Activated CD4-positive, alpha-beta T cell treated with anti-CD3 and anti-CD28 coated beads, Interleukin-2, amount 50 U/mL, for 48 hours (primary cell): Measurements from ENCODE around the gene SNX32.
"Not testable (repeated sequence)": the region's sequence is repeated elsewhere in the genome, so short reads cannot be mapped to it uniquely, and the experiment has no call there.

Experiments
- DNase-seq, 2 experiments: peaks; one replicate each; pipeline ENCODE4 v3.0.0-alpha.2; 2020

Gene SNX32

DNA sequence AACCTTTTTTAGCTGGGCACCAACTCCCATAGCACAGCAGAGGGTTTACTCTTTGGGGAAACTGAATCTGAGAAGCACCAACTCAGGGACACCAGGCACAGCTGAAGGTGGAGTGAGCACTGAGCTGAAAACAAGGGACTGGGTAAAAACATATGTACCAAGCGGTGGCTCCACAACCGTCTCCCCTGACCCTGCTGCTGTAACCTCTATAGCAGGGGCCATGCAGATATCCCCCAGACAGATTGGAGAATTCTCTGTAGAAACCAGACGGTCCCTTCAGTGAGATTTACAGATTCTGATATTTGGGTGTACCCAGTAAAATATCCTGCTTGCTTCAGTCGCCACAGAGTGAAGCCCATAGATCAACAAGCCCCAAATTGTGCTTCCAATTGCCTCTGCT is 4.3 kb upstream of the SNX32 start:
- no peak for DNase-seq

- not testable (repeated sequence) for DNase-seq
Measured at GRCh38 chr11:65832231-65832630, 1.5 kb upstream of the SNX32 start.

DNA sequence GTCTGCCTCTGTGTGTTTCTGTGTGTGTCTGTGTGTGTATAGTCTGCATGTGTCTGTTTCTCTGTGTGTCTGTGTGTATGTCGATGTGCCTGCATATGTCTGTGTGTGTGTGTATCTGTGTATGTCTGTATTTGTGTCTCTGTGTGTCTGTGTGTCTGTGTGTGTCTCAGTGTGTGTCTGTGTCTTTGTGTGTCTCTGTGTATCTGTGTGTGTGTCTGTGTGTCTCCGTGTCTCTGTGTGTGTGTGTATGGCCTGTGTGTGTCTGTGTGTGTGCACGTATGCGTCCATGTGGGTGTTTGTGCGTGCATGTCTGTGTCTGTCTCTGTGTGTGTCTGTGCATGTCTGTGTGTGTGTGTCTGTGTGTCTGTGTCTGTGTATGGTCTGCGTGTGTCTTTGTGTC is 439 bp downstream of the SNX32 start:
- DNase-seq: no peak

GRCh38 chr11:65842144-65842543 is 8.4 kb downstream of the SNX32 start:
- no peak for DNase-seq

DNA sequence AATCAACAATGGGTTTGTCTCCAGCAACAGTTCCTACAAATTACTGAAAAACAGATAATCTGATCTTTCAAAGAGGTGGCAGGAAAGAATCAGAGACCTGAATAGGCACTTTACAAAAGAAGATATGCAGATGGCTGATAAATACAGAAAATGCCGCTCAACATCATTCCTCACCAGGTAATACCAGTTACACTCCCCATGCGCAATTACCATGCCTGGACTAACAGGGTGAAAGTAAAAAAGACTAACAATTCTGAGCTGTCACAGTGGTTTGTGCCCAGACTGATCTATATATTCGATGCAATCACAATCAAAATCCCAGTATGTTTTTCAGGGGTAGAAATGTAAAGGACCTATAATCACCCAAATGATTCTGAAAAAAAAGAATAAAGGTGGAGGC is 10.0 kb downstream of the SNX32 start:
- no peak for DNase-seq

DNA sequence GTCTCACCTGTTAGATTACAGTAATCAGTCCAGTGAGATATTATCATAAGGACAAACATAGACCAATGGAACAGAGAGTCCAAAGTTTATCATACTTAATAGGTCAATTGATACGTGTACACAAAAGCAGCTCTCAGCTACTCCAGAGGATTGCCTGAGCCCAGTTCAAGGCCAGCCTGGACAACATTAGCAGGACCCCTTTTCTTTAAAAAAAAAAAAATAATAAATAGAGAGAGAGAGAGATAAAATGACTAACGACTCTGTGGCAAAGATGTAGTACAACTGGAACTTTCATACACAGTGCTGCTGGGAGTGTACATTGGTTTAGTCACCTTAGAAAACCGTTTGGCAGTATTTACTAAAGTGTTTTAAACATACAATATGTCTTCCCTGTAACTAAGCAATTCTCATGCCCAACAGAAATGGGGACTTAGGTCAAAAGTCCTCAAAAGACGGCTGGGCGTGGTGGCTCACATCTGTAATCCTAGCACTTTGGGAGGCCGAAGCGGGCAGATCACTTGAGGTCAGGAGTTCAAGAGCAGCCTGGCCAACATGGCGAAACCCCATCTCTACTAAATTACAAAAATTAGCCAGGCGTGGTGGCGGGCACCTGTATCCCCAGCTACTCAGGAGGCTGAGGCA is 10.6 kb downstream of the SNX32 start:
- no peak for DNase-seq

GRCh38 chr11:65847746-65848145 is 14.0 kb downstream of the SNX32 start:
- DNase-seq: no peak

DNA sequence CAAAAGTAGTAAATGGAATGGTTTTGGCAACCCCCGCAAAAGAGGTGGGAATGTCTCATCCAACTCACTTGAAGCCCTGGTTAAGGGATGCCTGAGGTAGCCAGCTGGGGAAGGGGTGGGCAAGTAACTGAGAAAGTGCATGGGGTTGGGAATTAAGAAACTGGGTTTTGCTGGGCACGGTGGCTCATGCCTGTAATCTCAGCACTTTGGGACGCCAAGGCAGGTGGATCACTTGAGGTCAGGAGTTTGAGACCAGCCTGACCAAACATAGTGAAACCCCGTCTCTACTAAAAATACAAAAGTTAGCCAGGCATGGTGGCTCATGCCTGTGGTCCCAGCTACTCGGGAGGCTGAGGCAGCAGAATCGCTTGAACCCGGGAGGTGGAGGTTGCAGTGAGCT is 14.9 kb downstream of the SNX32 start:
- not testable (repeated sequence) for DNase-seq

DNA sequence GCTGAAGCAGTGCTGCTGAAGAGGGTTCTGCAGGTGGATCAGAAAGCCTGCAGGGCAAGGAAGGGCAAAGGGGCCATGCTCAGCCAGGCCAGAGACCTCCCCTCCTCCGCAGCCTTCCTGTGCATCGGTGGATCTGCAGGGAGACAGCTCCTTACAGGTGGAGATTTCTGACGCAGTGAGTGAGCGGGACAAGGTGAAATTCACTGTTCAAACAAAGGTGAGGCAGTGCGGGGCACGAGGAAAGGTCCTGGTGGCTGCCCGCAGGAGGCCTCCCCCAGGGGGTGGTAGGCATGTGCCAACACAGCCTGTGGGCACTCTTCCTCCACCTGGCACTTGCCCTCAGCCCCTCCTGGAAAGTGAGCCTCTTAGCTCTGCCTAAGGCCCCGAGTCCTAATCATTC is 15.6 kb downstream of the SNX32 start:
- DNase-seq: no peak

DNA sequence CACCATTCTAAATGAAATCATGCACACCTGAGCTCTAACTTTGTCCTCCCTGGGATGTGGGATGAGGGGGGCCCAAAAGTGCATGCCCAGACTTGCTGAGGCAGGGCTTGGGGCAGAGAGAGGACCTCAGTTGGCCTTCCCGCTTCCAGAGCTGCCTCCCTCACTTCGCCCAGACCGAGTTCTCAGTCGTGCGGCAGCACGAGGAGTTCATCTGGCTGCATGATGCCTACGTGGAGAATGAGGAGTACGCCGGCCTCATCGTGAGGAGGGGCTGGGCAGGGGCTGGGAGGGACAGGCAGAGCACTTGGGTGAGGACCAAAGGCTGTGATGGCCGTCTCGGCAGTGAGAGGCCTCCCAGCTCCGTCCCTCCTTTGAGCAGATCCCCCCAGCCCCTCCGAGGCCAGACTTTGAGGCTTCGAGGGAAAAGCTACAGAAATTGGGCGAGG is 16.0 kb downstream of the SNX32 start:
- DNase-seq: no peak

DNA sequence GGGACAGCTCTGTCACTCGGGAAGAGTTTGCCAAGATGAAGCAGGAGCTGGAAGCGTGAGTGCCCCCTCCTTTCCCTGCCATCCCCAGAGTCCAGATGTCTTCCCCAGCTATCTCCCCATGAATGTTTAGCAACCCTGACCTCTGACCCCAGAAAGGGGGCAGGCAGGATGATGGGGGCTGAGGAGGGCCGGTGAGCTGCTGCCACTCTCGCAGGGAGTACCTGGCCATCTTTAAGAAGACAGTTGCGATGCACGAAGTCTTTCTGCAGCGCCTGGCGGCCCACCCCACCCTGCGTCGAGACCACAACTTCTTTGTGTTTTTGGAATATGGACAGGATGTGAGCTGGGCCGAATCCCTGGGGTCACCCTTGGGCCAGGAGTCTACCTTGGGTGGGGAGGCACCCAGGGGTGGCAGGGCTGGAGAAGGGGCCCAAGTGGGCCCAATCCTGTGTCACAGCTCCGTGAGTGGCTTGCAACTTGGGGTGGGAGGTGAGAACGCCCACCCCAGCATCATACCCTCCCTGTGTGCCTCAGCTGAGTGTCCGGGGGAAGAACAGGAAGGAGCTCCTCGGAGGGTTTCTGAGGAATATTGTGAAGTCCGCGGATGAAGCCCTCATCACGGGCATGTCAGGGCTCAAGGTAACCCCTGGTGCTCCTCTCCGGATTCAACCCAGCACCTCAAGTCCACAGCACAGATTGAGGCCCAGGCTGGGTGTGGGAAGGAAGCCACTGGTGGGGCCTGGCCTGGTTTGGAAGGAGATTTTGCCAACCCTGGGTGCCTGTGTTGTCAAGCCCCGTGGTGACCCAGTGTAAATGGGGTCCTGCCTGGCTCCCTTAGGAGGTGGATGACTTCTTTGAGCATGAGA is 16.7 kb downstream of the SNX32 start:
- no peak for DNase-seq

- no peak for DNase-seq
Measured at GRCh38 chr11:65851083-65851579, 17.4 kb downstream of the SNX32 start.

- no peak for DNase-seq
Measured at GRCh38 chr11:65851811-65852507, 18.2 kb downstream of the SNX32 start.

- no peak for DNase-seq
Measured at GRCh38 chr11:65852508-65853245, 18.9 kb downstream of the SNX32 start.

GRCh38 chr11:65853246-65853979 is 19.6 kb downstream of the SNX32 start:
- DNase-seq: no peak

GRCh38 chr11:65854161-65854592 is 20.4 kb downstream of the SNX32 start:
- no peak for DNase-seq

- no peak for DNase-seq
Measured at GRCh38 chr11:65854852-65855837, 21.4 kb downstream of the SNX32 start.

DNA sequence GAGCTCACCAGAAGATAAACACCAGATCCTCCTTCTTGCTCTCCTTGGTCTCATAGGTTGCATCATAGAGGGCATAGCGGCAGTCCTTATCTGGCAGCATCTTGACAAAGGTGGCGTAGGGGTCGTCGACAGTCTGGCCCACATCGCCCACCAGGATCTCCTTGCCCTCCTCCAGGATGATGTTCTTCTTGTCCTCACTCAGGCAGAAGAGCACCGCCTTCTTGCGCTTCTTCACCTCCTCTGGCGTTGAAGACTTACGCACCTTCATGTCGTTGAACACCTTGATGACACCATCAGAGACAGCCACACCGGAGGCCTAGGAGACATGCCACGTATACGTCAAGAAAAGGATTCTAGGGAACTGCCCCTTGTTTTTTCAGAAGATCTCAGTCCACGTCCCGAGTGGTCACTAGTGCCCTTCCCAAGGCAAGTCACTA is 22.2 kb downstream of the SNX32 start:
- DNase-seq: no peak

GRCh38 chr11:65856689-65857499 is 23.1 kb downstream of the SNX32 start:
- DNase-seq: peak; percentile 84 to 87

DNA sequence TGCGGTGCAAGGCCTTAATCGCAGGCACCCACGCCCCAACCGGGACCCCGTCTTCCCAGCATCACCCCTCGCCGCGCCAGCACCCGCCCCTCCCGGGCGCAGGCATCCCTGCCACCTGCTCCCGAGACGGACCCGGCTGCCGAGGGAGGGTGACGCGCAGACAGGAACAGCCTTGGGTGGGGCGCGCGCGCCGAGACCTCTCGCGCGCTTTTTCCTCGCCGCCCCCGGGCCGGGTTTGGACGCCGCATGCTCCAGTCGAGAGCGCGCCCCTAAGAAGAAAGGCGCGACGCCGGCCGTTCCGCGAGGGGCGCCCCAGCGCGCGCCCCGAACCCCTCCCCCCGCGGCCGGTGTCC is 23.7 kb downstream of the SNX32 start:
- DNase-seq: peak; percentile 62
